ENCODE results near the gene COPG2.

The COPG2 gene

GRCh38 chr7:130486114-130486953, 182.2 kb downstream of the COPG2 start:
- Histone ChIP-seq H4K20me1 (ENCODE audit: control insufficient read depth, insufficient read depth, low read depth, low read length) (no peaks in the 10 kb centered on the region), H3K36me3 (ENCODE audit: control insufficient read depth, low read length) (no peaks in the 10 kb centered on the region), H3K4me2 (ENCODE audit: low read length) (peak overlapping the region; percentile 72), H3K27me3 (ENCODE audit: control insufficient read depth, low read length) (peaks cover 76% of the 10 kb centered on the region), H3F3A (ENCODE audit: control insufficient read depth, insufficient read depth) (no peaks in the 10 kb centered on the region), H3K9me3 (ENCODE audit: control insufficient read depth, insufficient read depth, low read length) (peaks cover 3% of the 10 kb centered on the region), H3K79me2 (ENCODE audit: control insufficient read depth, low read length) (no peaks in the 10 kb centered on the region), H3K4me3 (ENCODE audit: low read length) (peak overlapping the region; percentile 69), H3K27ac (ENCODE audit: low read depth, low read length) (no peak overlapping the region), H3K4me1 (ENCODE audit: control insufficient read depth, low read length) (peaks cover 13% of the 10 kb centered on the region), H3K9me2 (replicated peaks; ENCODE audit: control insufficient read depth, low read length) (no peaks in the 10 kb centered on the region)
- TF ChIP-seq CTCF (IDR thresholded peaks at IDR 0.05; ENCODE audit: low read depth, low read length, poor library complexity, severe bottlenecking) = peak; percentile 95
- no peak for TF ChIP-seq EZH2phosphoT487 (IDR thresholded peaks at IDR 0.05; ENCODE audit: borderline replicate concordance, low read length)

GRCh38 chr7:130485734-130486113, 182.8 kb downstream of the COPG2 start:
- Histone ChIP-seq H3F3A (ENCODE audit: control insufficient read depth, insufficient read depth) (no peaks in the 10 kb centered on the region), H4K20me1 (ENCODE audit: control insufficient read depth, insufficient read depth, low read depth, low read length) (no peaks in the 10 kb centered on the region), H3K4me3 (ENCODE audit: low read length) (peak overlapping the region; percentile 69; the same call in 1 of the 2 replicates), H3K9me2 (replicated peaks; ENCODE audit: control insufficient read depth, low read length) (no peaks in the 10 kb centered on the region), H3K79me2 (ENCODE audit: control insufficient read depth, low read length) (no peaks in the 10 kb centered on the region), H3K4me2 (ENCODE audit: low read length) (peak overlapping the region; percentile 72), H3K9me3 (ENCODE audit: control insufficient read depth, insufficient read depth, low read length) (no peaks in the 10 kb centered on the region), H3K36me3 (ENCODE audit: control insufficient read depth, low read length) (no peaks in the 10 kb centered on the region), H3K27me3 (ENCODE audit: control insufficient read depth, low read length) (peaks cover 72% of the 10 kb centered on the region), H3K4me1 (ENCODE audit: control insufficient read depth, low read length) (peaks cover 13% of the 10 kb centered on the region), H3K27ac (ENCODE audit: low read depth, low read length) (no peak overlapping the region)
- TF ChIP-seq EZH2phosphoT487 (IDR thresholded peaks at IDR 0.05; ENCODE audit: borderline replicate concordance, low read length) = no peak
- no peak for TF ChIP-seq CTCF (IDR thresholded peaks at IDR 0.05; ENCODE audit: low read depth, low read length, poor library complexity, severe bottlenecking)

GRCh38 chr7:130483031-130483430, 185.5 kb downstream of the COPG2 start:
- Histone ChIP-seq H3K4me3 (ENCODE audit: low read length) (no peak overlapping the region), H3K9me3 (ENCODE audit: control insufficient read depth, insufficient read depth, low read length) (no peaks in the 10 kb centered on the region), H3K27me3 (ENCODE audit: control insufficient read depth, low read length) (peaks cover 54% of the 10 kb centered on the region), H4K20me1 (ENCODE audit: control insufficient read depth, insufficient read depth, low read depth, low read length) (no peaks in the 10 kb centered on the region), H3K9me2 (replicated peaks; ENCODE audit: control insufficient read depth, low read length) (no peaks in the 10 kb centered on the region), H3F3A (ENCODE audit: control insufficient read depth, insufficient read depth) (no peaks in the 10 kb centered on the region), H3K27ac (ENCODE audit: low read depth, low read length) (no peak overlapping the region), H3K4me2 (ENCODE audit: low read length) (no peak overlapping the region), H3K4me1 (ENCODE audit: control insufficient read depth, low read length) (peaks cover 13% of the 10 kb centered on the region), H3K79me2 (ENCODE audit: control insufficient read depth, low read length) (no peaks in the 10 kb centered on the region), H3K36me3 (ENCODE audit: control insufficient read depth, low read length) (no peaks in the 10 kb centered on the region)
- no peak for TF ChIP-seq CTCF (IDR thresholded peaks at IDR 0.05; ENCODE audit: low read depth, low read length, poor library complexity, severe bottlenecking)
- no peak for TF ChIP-seq EZH2phosphoT487 (IDR thresholded peaks at IDR 0.05; ENCODE audit: borderline replicate concordance, low read length)
